ES-I3 (cell line): Measurements from ENCODE around the gene CLCA2.

Experiments used
- H3K36me3 ChIP-seq: 2 replicates; pipeline ENCODE4 v1.6.1; 2013; ENCODE audit warnings: mild to moderate bottlenecking, low read length, control low read depth, moderate library complexity; ENCODE audit not compliant: insufficient read depth
- H3K4me1 ChIP-seq: 2 replicates; pipeline ENCODE4 v1.6.1; 2013; ENCODE audit warnings: mild to moderate bottlenecking, control low read depth, low read length; ENCODE audit not compliant: insufficient read depth
- H3K9ac ChIP-seq: 2 replicates; pipeline ENCODE4 v1.6.1; 2013; ENCODE audit warnings: low read depth, mild to moderate bottlenecking, low read length, moderate library complexity
- H3K9me3 ChIP-seq: 2 replicates; pipeline ENCODE4 v1.6.1; 2013; ENCODE audit warnings: mild to moderate bottlenecking, low read length, moderate library complexity; ENCODE audit not compliant: control insufficient read depth, insufficient read depth

Gene CLCA2

DNA sequence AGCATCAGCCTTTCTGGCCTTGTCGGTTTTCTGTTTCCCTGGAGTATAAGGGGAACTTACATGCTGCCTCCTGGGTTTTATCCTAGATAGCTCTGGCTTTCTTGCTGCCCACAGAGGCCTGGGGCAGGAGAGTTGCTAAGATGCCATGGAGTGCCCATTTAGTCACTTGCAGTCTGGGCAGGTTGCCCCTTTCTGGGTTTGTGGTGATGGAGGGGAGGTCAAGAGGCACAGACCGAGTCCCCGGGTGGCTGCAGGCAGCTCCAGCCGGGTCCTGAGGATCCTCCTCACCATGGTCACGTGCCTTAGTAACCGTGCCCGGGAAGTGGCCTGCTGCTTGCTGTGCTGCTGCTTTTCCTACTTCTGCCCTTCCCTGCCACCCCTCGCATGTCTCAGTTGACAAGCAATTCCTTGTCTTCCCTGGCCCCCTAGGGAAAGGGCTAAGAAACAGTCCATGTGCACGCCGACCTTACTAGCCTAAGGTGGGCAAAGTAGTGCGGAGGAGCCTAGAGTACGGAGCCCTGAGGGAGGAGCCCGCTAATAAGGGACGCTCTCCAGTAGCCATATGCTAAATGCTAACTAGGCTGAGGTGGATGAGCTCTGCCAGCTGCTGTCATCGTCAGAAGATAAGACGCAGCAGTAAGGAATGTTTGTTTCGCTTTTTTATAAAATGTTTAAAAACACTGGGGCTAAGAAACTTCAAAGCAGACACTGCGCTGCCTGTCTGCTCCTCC, 79.6 kb downstream of the CLCA2 start:
- no peaks in the 10 kb centered on the region for H3K9me3 ChIP-seq
- H3K36me3 ChIP-seq = no peaks in the 10 kb centered on the region
- H3K4me1 ChIP-seq = peaks cover 21% of the 10 kb centered on the region
- H3K9ac ChIP-seq = peak overlapping the region; percentile 52

DNA sequence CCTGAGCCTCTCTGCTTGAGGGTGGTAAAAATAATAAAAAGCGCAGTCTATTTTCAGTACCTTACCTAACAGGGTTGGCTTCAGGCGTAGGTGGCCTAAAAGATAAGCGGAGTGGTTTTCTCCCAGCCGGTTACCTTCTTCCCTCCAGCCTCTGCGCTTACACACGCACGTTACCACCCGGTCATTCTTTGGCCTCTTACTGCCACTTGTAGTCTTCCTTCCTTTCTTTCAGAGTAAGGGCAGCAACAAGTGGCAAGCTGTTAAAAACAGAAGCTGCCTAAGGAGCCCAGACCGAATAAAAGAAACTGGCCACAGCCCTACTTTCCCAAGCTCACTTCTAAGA, 80.1 kb downstream of the CLCA2 start:
- Histone ChIP-seq H3K36me3 (no peaks in the 10 kb centered on the region), H3K9me3 (no peaks in the 10 kb centered on the region), H3K4me1 (peaks cover 21% of the 10 kb centered on the region), H3K9ac (peak overlapping the region; percentile 52)

DNA sequence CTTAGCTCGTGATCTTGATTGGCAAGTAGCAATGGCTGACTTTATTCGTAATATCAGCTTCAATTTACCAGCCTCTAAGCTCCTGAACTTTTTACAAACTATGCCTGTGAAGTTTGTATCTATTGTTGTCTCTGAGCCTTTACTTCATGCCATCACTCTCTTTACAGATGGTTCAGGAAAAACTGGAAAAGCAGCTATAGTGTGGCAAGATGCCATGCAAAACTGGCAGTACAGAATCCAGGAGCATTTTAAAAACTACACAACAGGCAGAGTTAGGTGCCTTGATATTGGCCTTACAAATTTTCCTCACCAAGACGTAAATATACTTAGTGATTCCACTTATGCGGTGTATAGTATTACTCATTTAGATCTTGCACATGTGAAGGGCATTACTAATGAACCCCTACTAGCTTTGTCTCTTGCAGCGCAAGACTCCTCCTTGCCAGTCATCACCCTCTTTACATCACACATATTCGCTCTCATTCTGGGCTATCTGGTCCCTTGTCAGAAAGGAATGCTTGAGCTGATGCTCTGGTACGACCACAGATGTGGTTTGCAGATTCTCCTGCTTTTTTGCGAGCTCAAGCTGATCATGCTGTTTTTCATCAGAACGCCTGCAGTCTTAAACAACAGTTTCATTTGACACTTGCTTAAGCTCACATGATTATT, 81.1 kb downstream of the CLCA2 start:
- H3K36me3 ChIP-seq = no peaks in the 10 kb centered on the region
- H3K4me1 ChIP-seq = peaks cover 21% of the 10 kb centered on the region
- H3K9ac ChIP-seq = no peak overlapping the region
- H3K9me3 ChIP-seq = no peaks in the 10 kb centered on the region

DNA sequence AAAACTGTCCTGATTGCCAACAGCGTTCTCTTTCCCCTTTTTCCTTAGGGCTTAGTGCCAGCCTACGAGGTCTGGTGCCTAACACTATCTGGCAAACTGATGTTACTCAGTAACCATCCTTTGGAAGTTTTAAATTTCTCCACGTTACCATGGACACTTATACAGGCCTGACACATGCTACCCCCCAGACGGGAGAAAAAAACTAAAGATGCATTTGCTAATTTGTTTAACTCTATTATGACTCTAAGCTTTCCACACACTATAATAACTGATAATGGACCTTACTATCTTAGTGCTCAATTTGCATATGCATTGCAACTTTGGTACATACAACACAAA, 81.6 kb downstream of the CLCA2 start:
- H3K9ac ChIP-seq = no peak overlapping the region
- H3K9me3 ChIP-seq = no peaks in the 10 kb centered on the region
- no peaks in the 10 kb centered on the region for H3K36me3 ChIP-seq
- H3K4me1 ChIP-seq = peaks cover 21% of the 10 kb centered on the region
